ENCODE results near the gene PTPRD.

PTPRD gene

DNA sequence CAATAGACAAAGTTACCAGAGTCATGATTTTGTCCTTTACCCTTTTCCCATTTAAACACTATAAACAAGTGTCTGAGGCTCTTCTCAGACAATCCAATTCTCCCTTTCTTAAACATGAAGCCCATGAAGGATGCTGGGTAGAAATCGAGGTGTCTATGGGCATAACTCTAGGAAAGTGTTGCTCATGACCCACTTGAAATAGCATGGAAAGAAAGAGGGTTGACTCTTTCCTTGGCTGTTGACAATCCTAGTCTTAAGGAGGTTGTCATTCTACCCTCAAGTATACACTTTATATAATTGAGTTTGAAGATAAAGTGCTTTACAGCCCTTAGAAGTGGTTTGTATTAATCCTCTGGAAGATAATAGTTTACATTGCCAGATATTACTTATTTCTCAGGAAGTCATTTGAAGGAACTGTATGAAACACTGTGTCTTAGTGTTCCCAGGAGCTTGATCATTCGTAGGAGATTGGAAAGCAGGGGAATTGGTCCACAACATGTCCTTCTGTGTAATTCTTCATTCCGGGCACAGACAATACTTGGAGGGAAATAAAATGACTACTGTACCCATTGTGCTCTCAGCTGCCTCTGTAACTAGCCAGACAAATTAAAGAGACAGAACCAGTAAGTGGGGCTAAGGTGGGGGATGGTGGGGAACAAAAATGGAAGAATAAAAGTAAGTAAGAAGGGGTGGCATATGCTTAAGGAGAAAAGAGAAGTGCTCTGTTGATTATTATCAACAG lies 1734.9 kb downstream of the PTPRD start:
- DNase-seq, result no peak

DNA sequence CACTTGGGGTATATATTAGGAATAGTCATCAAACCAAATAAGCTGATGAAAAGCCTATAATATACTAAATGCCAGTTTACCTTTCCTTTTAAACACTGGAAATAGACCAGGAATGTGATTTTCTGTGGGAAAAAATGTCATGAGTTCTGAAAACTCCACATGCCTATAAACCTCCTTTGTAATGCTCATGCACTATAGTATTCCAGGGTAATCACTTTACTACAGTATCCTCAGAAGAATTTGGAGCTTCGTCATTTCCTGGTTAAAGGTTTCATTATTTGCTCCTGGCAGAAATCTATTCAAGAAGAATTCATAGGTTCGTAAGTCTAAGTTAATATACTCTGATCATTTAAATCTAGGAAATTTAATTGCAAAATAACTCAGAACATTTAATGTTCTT lies 1736.5 kb downstream of the PTPRD start:
- DNase-seq, result no peak

DNA sequence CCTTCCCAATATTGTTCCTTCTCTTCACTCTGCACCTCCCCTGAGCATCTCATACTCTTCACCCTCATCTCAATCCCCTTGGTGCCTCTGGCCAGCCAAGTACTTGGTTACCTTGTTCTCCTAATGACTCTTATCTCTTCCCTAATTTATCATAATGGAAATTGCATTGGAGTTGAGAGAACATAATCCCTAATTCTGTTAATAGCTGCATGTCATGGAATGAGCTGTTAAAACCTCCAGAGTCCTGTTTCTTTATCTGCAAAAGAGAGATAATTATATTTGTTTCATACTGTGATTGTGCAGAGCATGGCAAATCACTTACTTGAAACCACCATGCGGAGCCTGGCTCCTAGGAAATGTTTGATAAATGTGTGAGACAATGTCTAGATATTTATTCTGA lies 1738.3 kb downstream of the PTPRD start:
- DNase-seq, result no peak

DNA sequence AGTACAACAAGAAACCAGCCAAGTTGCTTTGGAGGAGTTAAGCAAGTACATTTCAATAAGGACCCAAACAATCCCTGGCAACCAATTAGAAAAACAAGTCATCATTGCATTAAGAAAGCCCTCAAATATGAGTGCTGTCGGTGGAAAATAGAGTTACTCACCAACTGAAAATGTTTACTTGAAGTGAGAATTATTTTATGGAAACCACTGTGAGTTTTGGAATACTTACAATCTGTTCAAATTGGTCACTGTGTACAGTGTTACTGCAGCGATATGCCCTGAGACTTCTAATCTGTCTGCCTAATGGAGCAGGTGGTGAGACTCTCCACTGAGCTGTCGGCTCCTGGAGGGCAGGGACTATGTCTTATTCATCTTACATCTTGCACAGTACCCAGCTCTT lies 1740.0 kb downstream of the PTPRD start:
- no peak for DNase-seq

DNA sequence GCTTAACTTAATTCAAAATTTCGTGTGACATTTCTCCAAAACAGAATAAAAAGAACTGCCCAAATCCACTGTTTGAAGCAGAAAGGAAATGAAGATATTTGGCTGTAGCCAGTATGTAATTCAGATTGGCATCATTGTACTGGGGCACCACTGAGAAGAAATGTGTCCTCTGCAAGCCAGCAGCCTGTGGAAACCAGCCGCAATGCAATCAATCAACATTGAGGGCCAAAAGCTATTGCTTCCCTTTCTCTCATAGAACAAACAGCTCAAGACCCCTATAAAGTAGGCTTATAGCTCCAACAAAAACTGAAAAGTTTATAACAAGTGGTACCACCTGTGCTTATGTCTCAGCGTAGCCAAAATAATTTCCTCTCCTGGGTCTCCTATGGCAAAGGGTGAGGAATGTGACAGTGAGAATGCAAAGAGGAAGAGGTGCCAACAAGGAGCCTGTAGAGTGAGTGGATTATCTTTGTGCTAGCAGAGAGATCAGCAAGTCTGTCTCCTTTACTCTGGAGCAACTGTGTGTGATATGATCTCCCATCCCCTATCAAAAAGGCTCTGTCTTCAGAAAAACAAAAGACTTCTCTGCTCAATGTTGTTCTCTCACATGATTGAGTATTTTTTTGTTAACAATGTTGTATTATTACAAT lies 1740.9 kb downstream of the PTPRD start:
- no peak for DNase-seq

DNA sequence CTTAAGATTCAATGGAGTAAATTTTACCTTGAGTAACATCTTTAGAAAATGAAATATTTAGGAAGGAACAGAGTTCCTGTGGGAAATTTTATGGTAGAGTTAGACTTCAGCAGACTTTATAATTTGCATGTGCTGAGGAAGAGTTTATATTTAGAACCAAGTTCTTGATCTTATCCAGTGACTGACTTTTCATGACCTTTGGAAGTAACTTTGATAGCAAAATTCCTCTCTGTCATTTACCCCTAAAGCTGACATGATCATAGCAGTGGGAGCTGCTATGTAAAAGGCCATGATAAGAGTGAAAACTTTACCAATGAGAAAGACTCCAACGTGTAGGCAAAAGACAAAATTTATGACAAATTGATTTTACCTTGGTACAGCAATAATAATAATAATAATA lies 1741.4 kb downstream of the PTPRD start:
- DNase-seq, result no peak

DNA sequence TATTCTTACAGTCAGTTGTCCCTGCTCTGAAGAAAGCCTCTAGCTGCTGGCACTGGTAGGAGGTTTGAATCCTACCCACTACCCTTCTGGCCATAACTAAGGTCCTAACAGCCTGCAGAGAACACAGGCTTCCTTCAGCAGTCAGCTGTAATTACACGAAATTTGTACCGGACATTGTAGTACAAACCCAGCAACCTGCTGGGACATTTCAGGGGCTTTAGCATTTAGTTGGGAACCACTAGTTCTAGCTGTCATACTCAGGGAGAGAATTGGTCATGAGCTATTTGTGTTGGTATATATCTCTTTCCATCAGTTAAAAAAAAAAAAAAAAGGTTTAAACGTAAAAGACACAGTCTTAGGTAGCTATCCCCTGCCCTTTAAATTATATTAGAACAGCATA lies 1743.0 kb downstream of the PTPRD start:
- DNase-seq, result no peak

DNA sequence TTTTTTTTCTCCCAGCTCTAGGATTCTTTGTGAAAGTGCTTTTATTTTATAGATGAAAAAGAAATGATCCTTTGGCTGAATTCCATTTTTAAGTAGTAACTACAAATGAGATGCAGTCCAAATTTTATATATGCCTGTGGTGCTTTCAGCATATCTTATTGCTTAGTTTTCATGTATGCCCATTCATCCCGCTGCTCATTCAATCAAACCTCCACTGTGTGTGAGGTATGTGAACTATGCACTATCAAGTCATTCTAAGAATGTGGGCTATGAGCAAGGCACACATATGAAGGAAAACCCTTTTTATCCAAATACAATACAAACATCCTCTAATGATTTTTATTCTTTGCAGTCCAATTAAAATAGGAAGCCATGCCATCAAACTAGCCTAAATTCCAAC lies 1744.2 kb downstream of the PTPRD start:
- DNase-seq, result no peak

DNA sequence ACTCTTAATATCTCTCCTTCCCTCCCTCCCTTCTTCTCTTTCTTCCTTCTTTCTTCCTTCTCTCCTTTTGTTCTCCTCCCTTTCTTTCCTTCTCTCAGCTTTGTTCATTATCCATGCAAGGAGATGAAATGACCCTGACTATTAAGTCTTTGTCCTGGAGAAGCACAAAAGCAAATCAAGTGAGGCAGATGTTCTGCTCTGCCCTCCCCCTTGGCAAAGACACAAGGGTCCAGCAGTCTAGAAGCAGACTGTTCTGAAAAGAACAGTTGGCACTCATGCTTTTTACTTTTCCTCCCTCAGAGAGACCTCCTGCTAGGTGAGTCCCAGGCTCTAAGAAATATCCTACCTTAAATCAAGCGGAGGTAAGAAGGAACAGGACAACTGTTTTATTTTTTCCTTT lies 1745.7 kb downstream of the PTPRD start:
- no peak for DNase-seq

DNA sequence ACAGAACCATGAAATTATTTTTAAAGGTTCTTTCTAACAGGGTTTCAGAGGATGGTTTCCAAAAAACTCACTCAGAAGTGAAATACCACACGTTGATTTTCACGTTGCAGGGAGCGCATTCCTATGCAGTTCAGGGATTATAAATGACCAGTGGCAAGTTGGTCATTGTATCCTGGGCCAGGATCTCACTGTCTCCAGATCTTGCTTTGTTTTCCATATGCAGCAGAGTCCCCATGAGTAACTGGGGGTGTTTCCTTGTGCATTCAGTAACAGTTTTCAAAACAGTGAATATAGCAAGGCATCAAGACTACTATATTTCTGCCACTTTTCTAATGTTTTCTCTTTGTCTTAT lies 1748.3 kb downstream of the PTPRD start:
- DNase-seq, result no peak

DNA sequence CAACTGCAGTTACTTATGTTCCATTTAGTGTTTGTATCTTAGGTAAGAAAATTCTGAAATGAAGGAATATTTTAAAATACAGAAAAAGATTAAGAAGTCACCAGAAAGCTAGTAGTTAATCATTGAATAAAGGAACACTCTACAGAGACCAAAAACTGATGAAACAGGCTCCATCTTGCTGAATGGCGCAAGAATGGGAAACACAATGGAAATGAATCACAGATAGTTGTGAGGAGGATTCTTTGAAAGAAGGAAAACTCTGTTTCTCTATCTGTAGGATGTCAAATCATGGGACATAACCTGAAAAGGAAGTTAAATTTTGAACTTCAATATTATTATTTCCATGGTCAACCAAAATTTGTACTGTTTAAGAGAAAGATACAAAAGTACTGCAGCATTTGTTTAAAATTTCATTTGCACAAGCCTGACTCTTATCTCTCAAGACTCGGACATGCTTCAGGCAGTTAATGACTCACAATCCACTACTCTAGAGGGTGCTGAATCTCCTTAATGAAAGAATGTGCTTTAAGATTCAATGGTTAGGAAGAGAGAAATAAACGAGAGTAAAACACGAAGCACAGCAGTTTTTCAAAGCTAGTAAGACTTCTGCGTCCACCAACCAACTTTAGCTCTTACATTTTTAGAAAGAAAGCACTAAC lies 1748.8 kb downstream of the PTPRD start:
- no peak for DNase-seq

DNA sequence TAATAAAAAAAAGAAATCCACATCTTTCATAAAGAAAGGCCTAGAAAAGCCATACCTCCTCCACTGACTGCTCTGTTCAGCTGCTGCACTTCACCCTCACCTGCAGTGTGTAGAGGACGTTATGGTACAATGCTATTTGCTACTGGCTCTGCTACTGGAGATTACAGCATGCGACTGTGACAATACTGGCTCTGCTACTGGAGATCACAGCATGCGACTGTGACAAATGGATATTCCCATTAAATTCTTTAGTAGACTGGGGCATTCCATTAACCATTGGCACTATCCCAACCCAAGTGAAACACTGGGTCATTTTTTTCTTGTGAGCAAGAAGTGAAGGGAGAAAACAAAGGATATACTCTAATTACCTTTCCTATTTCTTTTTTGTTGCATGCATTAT lies 1749.7 kb downstream of the PTPRD start:
- DNase-seq, result no peak

DNA sequence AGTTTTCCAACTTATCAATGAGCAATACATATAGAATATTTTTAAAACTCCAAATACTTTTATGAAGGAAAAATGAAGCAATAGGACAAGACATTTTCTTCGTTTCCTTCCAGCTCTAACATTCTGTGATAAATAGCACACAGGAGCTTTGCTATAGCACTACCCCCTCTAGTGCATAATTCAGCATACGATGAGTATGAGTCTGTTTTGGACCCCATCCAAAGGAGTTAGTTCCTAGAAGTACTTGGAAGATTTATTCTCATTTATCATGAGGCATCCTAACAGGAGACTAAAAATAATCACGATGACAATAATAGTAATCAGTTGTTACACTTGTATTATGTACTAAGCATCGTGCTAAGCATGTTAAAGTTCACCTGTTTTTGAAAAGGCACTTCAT lies 1751.9 kb downstream of the PTPRD start:
- DNase-seq, result no peak

DNA sequence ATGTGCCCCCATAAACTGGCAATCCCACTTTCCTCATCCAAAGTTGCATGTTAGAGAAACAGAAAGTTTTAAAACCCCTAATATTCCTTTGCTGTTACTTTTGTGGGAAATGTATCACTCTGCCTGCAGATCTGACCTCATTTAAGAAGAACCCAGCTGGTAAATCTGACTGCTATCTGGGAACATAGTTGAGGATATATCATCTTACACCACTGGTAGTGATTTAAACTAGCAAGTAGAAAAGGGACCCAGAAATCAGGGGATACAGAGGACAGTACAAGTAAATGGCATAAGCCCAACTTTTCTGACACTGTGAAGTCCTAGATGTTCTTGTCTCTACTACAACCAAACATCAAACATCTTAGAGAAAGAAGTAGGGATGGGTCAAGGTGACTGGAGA lies 1752.7 kb downstream of the PTPRD start:
- DNase-seq, result no peak

DNA sequence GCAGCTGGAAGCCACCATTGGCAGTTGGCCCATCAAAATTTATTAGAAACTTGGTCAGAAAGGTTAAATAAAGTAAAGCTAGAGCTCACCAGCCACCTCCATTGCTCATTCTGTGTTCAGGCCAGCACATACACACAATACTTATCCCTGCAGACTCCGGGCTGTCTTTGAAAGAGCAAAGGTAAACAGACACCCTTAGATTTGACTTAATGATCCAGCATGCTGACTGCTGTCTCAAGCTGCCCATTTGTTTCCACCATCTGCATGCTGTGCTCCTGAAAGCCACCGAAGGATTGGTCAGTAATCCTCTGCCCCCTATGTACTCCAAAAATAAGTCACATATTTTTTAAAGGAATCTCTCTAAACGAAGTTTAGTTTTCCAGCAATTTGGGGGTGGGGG lies 1753.4 kb downstream of the PTPRD start:
- peak; percentile 33 for DNase-seq

DNA sequence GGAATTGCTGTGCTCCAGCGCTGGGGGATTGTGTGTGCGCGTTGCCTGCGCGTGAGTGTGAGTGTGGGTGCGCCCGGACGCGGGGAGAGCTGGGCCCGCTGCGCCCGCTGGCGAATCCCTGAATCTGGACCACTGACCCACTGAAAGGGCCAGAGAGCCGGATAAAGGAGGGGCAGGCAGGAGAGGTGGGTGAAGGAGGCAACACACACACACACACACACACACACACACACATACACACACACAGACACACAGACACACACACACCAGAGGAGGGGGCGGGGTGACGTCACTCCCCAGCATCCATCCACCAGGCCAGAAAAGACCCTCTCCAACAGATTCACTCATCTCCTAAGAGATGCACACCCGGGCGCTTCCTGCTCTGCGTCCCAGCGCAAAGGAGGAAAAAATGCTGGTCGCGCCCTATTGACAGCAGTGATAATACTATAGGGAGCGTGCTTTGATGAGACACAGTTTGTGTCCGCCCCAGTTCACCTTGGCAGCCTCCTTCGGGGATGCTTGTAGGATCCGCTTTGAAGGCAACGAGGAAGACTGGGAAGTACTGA lies 1754.1 kb downstream of the PTPRD start:
- peak; percentile 50 for DNase-seq

DNA sequence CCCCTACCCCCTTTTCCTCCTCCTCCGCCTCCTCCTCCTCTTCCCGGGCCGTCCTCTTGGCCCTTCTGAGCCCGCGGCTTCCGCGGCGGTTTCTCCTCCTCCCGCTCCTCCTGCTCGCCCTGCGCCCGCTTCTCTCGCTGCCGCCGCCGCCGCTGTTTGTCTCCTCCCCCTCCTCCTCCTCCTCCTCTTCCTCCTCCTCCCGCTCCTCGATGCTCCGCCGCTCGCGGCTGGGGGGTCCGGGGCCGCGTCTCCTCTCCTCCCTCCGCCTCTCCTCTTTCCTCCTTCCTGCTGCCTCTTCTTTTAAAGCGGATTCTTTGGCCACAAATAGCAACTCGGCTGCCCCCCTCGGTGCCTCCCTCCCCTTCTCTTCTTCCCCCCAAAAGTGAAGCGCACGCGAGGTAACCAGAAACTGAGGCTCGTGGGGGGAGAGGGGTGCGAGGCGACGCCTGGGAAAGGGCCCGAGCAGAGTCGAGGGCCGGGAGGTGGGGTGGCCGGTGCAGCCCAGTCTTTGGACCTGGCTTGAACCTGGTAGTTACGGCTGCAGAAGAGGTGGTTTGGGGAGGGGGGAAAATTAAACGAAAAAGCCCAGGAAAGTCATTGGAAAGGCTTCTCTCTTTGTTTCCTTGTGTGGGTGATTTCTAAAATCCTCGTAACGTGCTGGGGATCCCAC lies 1754.7 kb downstream of the PTPRD start:
- DNase-seq, result peak; percentile 72

DNA sequence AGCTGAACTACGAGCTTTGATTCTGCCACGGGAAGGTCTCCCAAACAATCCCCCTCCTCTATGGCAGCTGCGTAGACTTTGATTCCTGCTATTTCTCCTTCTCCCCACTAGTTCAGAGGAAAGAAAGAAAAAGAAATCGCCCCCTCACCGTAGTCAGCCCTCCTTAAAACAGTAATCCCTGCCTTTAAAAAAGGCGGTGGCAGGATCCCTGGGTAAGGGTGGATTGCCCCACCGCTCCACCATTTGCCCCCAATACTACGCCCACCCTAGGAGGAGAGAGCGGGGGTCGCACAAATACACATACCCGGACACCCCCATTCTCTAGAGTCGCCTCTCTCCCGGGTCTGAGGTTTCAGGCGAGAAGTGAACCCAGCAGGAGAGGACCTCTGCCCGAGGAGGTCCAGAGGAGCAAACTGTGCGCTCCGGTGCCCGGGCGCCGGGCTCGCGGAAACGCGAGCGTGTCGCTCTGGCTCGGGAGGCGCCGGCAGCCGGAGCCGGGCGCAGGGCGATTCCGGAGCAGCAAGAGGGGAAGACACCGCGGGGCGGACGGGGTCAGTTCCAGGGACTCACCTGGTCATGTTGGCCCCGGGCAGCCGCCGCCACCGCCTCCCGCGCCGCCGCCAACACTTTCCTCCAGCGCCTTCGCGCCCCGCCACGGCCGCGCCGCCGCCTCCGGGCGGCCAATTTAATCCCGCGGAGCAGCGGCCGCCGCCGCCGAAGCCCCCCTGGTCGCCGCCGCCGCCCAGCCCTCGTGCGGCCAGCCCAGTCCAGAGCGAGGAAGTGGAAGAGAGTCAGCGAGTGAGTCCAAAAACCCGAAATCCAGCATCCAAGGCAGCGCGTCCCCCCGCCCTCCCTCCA lies 1755.5 kb downstream of the PTPRD start:
- peak; percentile 70 for DNase-seq

DNA sequence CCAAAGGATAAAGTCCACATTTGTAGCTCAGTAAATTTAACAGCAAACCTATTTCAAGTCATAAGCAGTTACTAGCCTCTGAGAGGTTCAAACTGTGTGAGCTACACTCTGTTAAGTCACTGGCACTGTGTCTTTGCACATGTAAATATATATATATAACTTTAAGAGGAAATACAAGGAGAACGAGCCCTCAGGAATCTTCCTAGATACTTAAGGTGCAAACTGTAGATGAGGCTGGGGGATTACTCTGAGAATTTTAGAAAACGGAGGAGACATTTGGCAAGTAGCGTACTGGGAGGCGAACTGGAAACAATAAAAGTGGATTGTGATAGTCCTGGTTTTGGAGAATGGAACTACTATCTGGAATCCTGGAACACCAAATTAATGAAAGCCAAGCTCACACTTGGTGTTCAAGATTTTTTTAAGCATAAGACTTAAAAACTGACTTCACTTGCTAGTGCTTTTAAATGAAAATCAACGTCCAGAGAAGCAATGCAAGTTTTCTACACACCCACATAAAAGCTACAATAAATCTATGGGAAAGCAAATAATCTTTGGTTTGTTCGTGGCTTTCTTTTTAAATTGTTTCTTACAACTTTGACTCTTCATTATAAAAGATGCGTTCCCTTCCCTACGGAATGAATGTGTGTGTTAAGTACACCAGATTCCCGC lies 1756.3 kb downstream of the PTPRD start:
- no peak for DNase-seq

DNA sequence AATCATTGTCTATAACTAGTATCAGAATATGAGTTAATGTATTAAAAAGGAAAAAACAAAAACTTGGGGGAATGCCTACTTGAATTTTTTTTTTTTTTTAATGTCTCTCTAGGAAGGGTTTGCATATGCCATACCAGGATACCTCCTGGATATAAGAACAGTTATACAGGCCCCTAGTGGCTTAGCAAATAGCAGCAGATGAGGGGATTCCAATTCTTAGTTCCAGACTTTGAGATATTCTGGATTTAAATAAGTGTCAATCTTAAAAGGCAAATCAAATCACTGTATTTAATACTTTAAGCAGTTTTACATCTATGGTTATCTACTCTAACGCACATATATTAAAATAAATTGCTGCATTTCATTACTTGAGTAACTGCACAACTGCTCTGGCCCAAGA lies 1757.8 kb downstream of the PTPRD start:
- DNase-seq, result peak; percentile 36

DNA sequence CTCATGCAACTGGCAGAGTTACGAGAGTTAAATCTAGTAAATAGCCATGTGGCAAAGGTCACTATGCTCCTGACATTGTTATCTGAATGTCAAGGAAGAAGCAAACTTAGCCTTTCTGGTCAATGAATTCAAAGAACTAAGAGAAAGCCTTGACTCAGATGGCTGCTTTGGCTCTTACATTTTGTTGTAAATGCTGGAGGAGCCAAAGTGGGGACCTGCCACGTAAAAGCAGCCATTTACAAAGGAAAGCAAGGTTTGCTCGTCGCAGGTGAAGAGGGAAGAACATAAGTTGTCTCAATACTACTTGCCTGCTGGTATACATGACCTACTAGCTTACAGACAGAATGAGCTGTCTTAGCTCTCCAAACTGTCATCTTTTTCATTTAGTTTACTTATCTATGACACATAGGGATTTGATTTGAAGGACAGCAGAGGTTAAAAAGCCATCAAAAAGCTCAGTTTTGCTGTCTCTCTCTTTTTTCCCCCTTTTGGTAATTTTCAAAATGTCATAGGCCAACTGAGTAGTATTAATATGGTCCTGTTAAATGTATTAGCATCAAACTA lies 1760.4 kb downstream of the PTPRD start:
- no peak for DNase-seq

DNA sequence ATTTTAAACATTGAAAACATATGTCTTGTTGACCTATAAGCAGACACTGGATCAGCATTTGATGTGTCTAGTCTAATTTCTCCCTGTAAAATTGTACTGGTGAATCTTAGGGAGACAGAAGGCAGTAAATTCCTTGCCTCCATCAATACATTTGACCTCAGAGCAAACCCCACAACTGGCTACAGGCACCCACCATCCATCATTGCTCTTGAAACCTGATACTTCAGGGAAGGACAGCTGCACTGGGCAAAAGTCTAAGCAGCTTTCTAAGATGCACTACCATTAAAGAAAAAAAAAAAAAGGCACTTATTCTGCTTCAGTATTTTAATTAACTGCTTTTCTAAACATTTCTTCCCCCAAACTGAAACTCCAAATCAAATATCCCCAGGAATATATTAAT lies 1761.9 kb downstream of the PTPRD start:
- DNase-seq, result no peak
